GM23338 (cell line): ENCODE results near the gene CD300E.

Experiments
- CTCF ChIP-seq, 2 experiments: fragments of 200-600 bp in 1 of 2; sonication (generic) in 1 of 2; conservative IDR thresholded peaks; 2 replicates each; pipeline versions ENCODE4 v1.5.1 to v1.6.1; 2016 to 2017; ENCODE audit warnings: antibody characterized with exemption in 2 of 2, low read depth in 2 of 2, mild to moderate bottlenecking in 2 of 2, moderate library complexity in 1 of 2
- EZH2 ChIP-seq: fragments of 200-600 bp; sonication (generic); IDR thresholded peaks from one replicate; pipeline ENCODE4 v1.8.0; 2017; ENCODE audit warnings: antibody characterized with exemption, mild to moderate bottlenecking, low read depth; ENCODE audit not compliant: unreplicated experiment

- TF ChIP-seq CTCF (conservative IDR thresholded peaks at IDR 0.05; ENCODE audit: low read depth in 2 of 2) (no peak), EZH2 (no peak)
Measured at GRCh38 chr17:74649909-74650308, 26.4 kb upstream of the CD300E start.
